Measurements from ENCODE around the gene AGAP9. TPM values are rescaled to one million over a fixed set of nuclear protein-coding genes. Genes with fewer than 3 reads are reported as not detected.
"Not testable (repeated sequence)": the region's sequence is repeated elsewhere in the genome, so short reads cannot be mapped to it uniquely, and the experiment has no call there.

The AGAP9 gene
- total RNA-seq, 6 experiments from 2014 or later, result 2.2 to 3.3 (median 3.0) TPM

- not testable (repeated sequence) for H3K36me3 Mint-ChIP-seq (ENCODE audit: low read depth); H3K9me3 Mint-ChIP-seq
- DNase-seq, result peak; percentile 65
Measured at GRCh38 chr10:47461261-47461687, 62.2 kb downstream of the AGAP9 start.

GRCh38 chr10:47458466-47459154 is 64.8 kb downstream of the AGAP9 start:
- Mint-ChIP-seq H3K4me1 (ENCODE audit: low read depth) (peaks cover 31% of the 10 kb centered on the region), H3K27ac (peak overlapping the region; percentile 63), H3K9me3 (no peaks in the 10 kb centered on the region), H3K4me3 (peak overlapping the region; percentile 33; the same call in 1 of the 2 replicates), H3K36me3 (ENCODE audit: low read depth) (no peaks in the 10 kb centered on the region), H3K27me3 (ENCODE audit: insufficient read depth) (peaks cover 7% of the 10 kb centered on the region)
- TF ChIP-seq CTCF (IDR thresholded peaks at IDR 0.05), result no peak
- peak; percentile 78 for DNase-seq

More at GRCh38 chr10:47461261-47461687, 62.2 kb downstream of the AGAP9 start:
- H3K27ac Mint-ChIP-seq, result peak overlapping the region; percentile 94
- peak overlapping the region; percentile 82 for H3K4me3 Mint-ChIP-seq
- TF ChIP-seq CTCF (IDR thresholded peaks at IDR 0.05), result peak; percentile 67
- H3K4me1 Mint-ChIP-seq (ENCODE audit: low read depth), result peaks cover 38% of the 10 kb centered on the region
- H3K27me3 Mint-ChIP-seq (ENCODE audit: insufficient read depth), result not testable (repeated sequence)

- H3K4me3 Mint-ChIP-seq, result no peak overlapping the region
- peaks cover 27% of the 10 kb centered on the region for H3K4me1 Mint-ChIP-seq (ENCODE audit: low read depth)
- peaks cover 12% of the 10 kb centered on the region for H3K27me3 Mint-ChIP-seq (ENCODE audit: insufficient read depth)
- no peak for TF ChIP-seq CTCF (IDR thresholded peaks at IDR 0.05)
- H3K9me3 Mint-ChIP-seq, result no peaks in the 10 kb centered on the region
- DNase-seq, result no peak
- peak overlapping the region; percentile 63; the same call in 1 of the 2 replicates for H3K27ac Mint-ChIP-seq
- H3K36me3 Mint-ChIP-seq (ENCODE audit: low read depth), result no peaks in the 10 kb centered on the region
Measured at GRCh38 chr10:47457826-47458225, 65.6 kb downstream of the AGAP9 start.

GRCh38 chr10:47457528-47457820 is 66.0 kb downstream of the AGAP9 start:
- H3K36me3 Mint-ChIP-seq (ENCODE audit: low read depth), result no peaks in the 10 kb centered on the region
- no peak overlapping the region for H3K27ac Mint-ChIP-seq
- H3K4me3 Mint-ChIP-seq, result no peak overlapping the region
- H3K27me3 Mint-ChIP-seq (ENCODE audit: insufficient read depth), result peaks cover 14% of the 10 kb centered on the region
- no peak for TF ChIP-seq CTCF (IDR thresholded peaks at IDR 0.05)
- H3K4me1 Mint-ChIP-seq (ENCODE audit: low read depth), result peaks cover 25% of the 10 kb centered on the region
- H3K9me3 Mint-ChIP-seq, result no peaks in the 10 kb centered on the region
- DNase-seq, result no peak

- Mint-ChIP-seq H3K4me1 (ENCODE audit: low read depth) (peaks cover 25% of the 10 kb centered on the region), H3K4me3 (no peak overlapping the region), H3K27me3 (ENCODE audit: insufficient read depth) (peaks cover 14% of the 10 kb centered on the region), H3K27ac (no peak overlapping the region), H3K9me3 (no peaks in the 10 kb centered on the region), H3K36me3 (ENCODE audit: low read depth) (no peaks in the 10 kb centered on the region)
- DNase-seq, result no peak
- no peak for TF ChIP-seq CTCF (IDR thresholded peaks at IDR 0.05)
Measured at GRCh38 chr10:47456794-47457527, 66.5 kb downstream of the AGAP9 start.

All from HFFc6 (cell line).